Ascending aorta (tissue), 2 donors: ENCODE results near the gene C10orf105. TPM values are rescaled to one million over a fixed set of nuclear protein-coding genes. Genes with fewer than 3 reads are reported as not detected.

Experiments used
- DNase-seq, 2 donors: peaks; one replicate each; pipeline ENCODE4 v3.0.0-alpha.2; 2019; ENCODE audit warnings: low spot score in 2 of 2
- H3K27ac ChIP-seq, 2 donors: fragments of 200-600 bp; sonication (generic); one replicate each; pipeline ENCODE4 v1.5.1; 2016 to 2017; ENCODE audit warnings: mild to moderate bottlenecking in 1 of 2
- H3K27me3 ChIP-seq: fragments of 200-600 bp; sonication (generic); one replicate; pipeline ENCODE4 v1.5.1; 2017
- H3K36me3 ChIP-seq, 2 donors: fragments of 200-600 bp; sonication (generic); one replicate each; pipeline ENCODE4 v1.5.1; 2016
- H3K4me1 ChIP-seq, 2 donors: fragments of 200-600 bp; sonication (generic); one replicate each; pipeline ENCODE4 v1.5.1; 2016 to 2017; ENCODE audit warnings: mild to moderate bottlenecking in 1 of 2
- H3K4me3 ChIP-seq, 2 donors: fragments of 200-600 bp; sonication (generic); one replicate each; pipeline ENCODE4 v1.5.1; 2016 to 2017; ENCODE audit warnings: mild to moderate bottlenecking in 1 of 2
- H3K9me3 ChIP-seq, 2 donors: fragments of 200-600 bp; sonication (generic); one replicate each; pipeline ENCODE4 v1.5.1; 2016
- intact Hi-C: fragments of 100-400 bp; cut with DNase I; formaldehyde crosslinking; loops from one replicate; pipeline ENCODE4 v1.15.1; 2023
- total RNA-seq: library from RNA; depleted of rRNA; stranded (reverse); fragments of >200 nt; gene quantifications from one replicate; pipeline ENCODE4 v1.1.0, GENCODE V29; 2016
- TF ChIP-seq, protein P1 (sequence below), 3 experiments: fragments of 200-600 bp in 2 of 3; fragments of 450-650 bp in 1 of 3; sonication (generic) in 2 of 3; IDR thresholded peaks; one replicate each; pipeline ENCODE4 v1.5.1; 2016 to 2019; ENCODE audit warnings: antibody characterized with exemption in 3 of 3, mild to moderate bottlenecking in 1 of 3, moderate library complexity in 1 of 3

C10orf105 gene
- total RNA-seq, 1 donor from 2014 or later: not detected

DNA sequence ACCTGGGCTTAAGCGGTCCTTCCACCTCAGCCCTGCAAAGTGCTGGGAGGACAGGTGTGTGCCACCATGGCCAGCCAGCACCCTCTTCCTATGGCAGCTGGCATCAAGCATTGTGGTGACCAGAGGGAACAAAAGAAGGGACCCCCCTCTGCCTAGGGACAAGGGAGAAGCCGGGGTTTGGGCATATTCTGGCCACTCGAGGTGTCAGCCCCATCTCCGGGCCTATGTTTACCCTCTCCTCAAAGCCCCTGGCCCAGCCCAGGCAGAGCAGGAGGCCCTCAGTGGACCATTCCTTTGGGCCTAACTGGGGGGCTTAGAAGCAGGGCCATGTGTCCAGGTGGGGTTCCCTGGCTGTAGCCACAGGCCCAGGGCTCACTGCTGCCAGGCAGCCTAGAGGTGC, 29.8 kb upstream of the C10orf105 start:
- TF ChIP-seq, protein P1, sequence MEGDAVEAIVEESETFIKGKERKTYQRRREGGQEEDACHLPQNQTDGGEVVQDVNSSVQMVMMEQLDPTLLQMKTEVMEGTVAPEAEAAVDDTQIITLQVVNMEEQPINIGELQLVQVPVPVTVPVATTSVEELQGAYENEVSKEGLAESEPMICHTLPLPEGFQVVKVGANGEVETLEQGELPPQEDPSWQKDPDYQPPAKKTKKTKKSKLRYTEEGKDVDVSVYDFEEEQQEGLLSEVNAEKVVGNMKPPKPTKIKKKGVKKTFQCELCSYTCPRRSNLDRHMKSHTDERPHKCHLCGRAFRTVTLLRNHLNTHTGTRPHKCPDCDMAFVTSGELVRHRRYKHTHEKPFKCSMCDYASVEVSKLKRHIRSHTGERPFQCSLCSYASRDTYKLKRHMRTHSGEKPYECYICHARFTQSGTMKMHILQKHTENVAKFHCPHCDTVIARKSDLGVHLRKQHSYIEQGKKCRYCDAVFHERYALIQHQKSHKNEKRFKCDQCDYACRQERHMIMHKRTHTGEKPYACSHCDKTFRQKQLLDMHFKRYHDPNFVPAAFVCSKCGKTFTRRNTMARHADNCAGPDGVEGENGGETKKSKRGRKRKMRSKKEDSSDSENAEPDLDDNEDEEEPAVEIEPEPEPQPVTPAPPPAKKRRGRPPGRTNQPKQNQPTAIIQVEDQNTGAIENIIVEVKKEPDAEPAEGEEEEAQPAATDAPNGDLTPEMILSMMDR (IDR thresholded peaks at IDR 0.05): no peak
- DNase-seq: no peak

DNA sequence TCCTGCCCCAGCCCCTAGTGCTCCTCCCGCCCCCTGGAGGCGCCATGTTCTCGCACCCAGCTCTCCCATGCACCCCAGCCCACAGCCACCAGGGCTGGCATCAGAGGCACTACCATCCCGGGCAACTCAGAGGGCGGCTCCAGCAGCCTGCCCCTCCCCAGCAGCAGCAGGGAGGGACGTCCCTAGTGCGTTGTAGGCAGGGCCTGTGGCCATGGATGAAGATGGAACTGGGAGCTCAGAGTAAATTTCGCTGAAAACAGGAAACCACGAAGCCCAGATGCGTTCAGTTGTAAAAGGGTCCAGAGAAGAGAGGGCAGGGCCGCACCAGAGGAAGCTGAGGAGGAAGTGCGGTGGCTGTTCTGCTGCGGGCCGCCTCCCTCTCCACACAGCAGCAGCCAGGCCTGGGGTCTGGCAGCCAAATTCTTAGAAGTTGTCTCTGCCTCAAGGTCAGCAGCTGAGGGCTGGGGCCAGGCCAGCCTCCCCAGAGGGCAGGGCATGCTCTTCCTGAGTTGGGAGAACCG, 29.2 kb upstream of the C10orf105 start:
- no peaks in the 10 kb centered on the region for H3K27me3 ChIP-seq
- TF ChIP-seq, protein P1 (IDR thresholded peaks at IDR 0.05): no peak
- H3K9me3 ChIP-seq: no peaks in the 10 kb centered on the region
- peak; percentile 52 to 83 for DNase-seq
- H3K27ac ChIP-seq: peak overlapping the region; percentile 32 to 37
- H3K36me3 ChIP-seq: peaks cover 35 to 42% of the 10 kb centered on the region in 2 donors
- no peak overlapping the region for H3K4me3 ChIP-seq
- intact Hi-C loops: no loop called here
- H3K4me1 ChIP-seq: peaks cover 0 to 3% of the 10 kb centered on the region in 2 donors

More for the DNA sequence above, 29.8 kb upstream of the C10orf105 start:
- Histone ChIP-seq H3K27ac (peak overlapping the region; percentile 32 to 37), H3K9me3 (no peaks in the 10 kb centered on the region), H3K4me3 (no peak overlapping the region), H3K27me3 (no peaks in the 10 kb centered on the region), H3K4me1 (peaks cover 0 to 3% of the 10 kb centered on the region in 2 donors), H3K36me3 (peaks cover 42 to 48% of the 10 kb centered on the region in 2 donors)
- intact Hi-C loops: no loop called here

DNA sequence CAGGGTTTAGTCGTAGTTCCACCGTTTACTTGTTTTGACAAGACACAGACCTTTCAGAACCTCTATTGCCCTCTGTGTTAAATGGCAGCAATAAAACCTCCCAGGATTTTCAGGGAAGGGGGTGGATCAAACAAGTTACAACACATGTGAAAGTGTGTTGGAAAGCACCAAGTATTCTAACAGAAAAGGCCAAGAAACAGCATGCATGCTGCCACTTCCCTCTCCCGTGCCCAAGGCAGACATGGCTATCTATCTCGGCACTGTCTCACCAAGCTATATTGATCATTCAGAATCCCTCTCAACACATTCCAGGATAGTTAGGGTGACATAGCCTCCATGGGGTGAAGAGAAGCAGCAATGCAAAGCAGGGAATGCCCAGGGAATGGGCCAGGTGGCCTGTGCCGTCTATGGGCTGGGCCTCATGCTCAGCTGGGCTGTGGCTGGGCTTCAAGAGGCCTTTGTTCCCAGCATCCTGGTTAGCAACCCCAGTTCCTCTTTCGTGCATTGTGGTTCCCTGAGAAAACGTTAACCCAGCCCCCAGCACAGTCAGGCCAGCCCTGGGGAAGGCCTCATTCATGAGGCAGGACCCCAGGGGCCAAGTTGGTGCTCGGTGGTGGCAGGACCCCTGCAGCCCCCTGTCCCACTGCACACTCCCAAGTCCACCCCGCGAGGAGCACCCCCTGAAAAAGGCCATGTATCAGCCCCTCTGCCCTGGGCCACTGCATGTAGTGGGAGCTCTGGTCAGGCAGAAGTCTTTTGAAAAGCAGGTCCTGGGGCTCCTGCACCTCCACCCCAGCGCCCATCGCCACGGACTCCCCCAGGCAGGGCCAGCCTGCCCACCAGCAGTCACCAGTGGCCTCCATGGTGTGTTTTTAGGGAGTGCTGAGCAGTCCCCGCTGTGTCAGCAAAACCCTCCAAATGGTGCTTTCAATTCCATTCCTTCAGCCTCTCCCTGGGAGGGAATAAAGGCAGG, 28.3 kb upstream of the C10orf105 start:
- intact Hi-C loops: no loop called here
- Histone ChIP-seq H3K36me3 (peaks cover 32 to 33% of the 10 kb centered on the region in 2 donors), H3K9me3 (peaks cover 0 to under 1% of the 10 kb centered on the region in 2 donors), H3K4me1 (peaks cover 0 to 3% of the 10 kb centered on the region in 2 donors), H3K4me3 (no peak overlapping the region), H3K27me3 (no peaks in the 10 kb centered on the region), H3K27ac (peak overlapping the region in 1 of 2 donors; percentile 32)
- TF ChIP-seq, protein P1 (IDR thresholded peaks at IDR 0.05): no peak
- DNase-seq: no peak

DNA sequence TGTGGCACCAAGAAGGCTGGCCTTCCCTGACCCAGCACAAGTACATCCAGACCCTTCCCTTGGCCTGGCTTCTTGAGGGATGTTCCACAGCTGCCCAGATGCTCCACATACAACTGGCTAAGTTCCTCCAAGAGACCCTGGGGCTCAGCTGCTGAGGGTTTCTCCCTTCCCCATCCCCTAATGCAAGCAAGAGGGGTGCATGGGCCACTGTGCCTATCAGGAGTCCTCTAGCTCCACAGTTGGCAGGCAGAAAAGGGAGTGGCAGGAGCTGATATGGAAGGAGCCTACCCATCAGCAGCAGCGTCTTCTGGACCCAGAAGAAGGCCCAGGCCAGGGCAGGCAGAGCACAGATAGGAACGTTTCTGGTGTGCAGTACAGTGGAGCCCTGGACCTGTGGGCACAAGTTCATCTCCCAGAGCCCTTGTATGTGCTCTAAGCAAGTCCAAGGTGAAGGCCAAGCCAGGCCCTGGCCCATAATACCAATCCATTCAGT, 27.5 kb upstream of the C10orf105 start:
- DNase-seq: no peak
- Histone ChIP-seq H3K27ac (peak overlapping the region in 1 of 2 donors; percentile 32), H3K36me3 (peaks cover 25% of the 10 kb centered on the region in 2 donors), H3K4me3 (no peak overlapping the region), H3K9me3 (peaks cover 0 to 7% of the 10 kb centered on the region in 2 donors), H3K27me3 (no peaks in the 10 kb centered on the region), H3K4me1 (peaks cover 0 to 3% of the 10 kb centered on the region in 2 donors)
- intact Hi-C loops: no loop called here
- TF ChIP-seq, protein P1 (IDR thresholded peaks at IDR 0.05): no peak

DNA sequence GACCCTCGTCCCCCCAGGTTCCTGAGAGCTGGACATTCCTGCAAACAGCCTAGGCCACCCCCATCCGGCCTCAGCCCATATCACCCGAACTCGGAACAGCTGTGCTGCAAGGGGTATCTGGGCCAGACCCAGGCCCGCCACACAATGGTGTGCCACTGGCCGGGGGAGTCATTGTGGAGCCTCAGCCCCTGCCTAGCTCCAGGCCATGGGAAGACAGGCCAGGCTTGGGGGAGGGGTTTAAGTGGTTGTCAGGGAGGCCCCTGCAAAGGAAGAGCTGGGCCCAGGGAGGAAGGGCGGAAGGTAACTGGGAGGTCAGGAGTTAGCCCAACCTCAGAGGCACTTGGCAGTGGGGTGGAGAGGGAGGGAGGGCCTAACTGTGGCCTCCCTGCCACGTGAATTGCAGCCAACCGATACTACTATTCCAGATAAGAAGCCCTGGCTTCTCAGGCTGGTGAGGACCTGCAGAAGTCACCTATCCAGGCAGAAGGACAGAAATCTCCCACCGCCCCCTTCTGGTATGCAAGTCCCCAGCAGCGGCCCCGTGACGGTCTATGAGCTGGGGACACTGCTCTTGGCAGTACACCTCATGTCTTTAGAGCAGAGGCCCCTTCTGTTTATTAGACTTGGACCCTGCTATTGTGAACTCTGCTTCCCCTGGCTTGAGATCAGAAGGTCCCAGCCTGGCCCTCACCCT, 26.9 kb upstream of the C10orf105 start:
- no peak overlapping the region for H3K27ac ChIP-seq
- H3K4me1 ChIP-seq: peaks cover 0 to 3% of the 10 kb centered on the region in 2 donors
- DNase-seq: no peak
- intact Hi-C loops: no loop called here
- H3K9me3 ChIP-seq: peaks cover 0 to 7% of the 10 kb centered on the region in 2 donors
- no peaks in the 10 kb centered on the region for H3K27me3 ChIP-seq
- H3K4me3 ChIP-seq: no peak overlapping the region
- H3K36me3 ChIP-seq: peaks cover 19% of the 10 kb centered on the region in 2 donors
- TF ChIP-seq, protein P1 (IDR thresholded peaks at IDR 0.05): no peak
